Epithelial cell of proximal tubule (primary cell): ENCODE measurements around the gene MOCS1. TPM values are rescaled to one million over a fixed set of nuclear protein-coding genes. Genes with fewer than 3 reads are reported as not detected.

ENCODE experiments used
- DNase-seq: peaks from one replicate; pipeline ENCODE4 v3.0.0-alpha.2; 2011; ENCODE audit warnings: low read depth
- H3K4me3 ChIP-seq: 2 replicates; pipeline ENCODE4 v1.5.1; 2011; ENCODE audit warnings: low read depth, mild to moderate bottlenecking, low read length
- CTCF ChIP-seq: conservative IDR thresholded peaks from 2 replicates; pipeline ENCODE4 v1.5.1; 2012; ENCODE audit warnings: low read depth, mild to moderate bottlenecking, low read length
- total RNA-seq: library from RNA; depleted of rRNA; stranded (reverse); fragments of >200 nt; gene quantifications from 2 replicates; pipeline ENCODE4 v1.2.3, GENCODE V29; 2015

The MOCS1 gene
- total RNA-seq, 1 donor from 2014 or later = 6.5 TPM

- H3K4me3 ChIP-seq = no peak overlapping the region
- DNase-seq = no peak
- TF ChIP-seq CTCF = no peak
Observed at GRCh38 chr6:39950125-39950720, 16.0 kb upstream of the MOCS1 start.

DNA sequence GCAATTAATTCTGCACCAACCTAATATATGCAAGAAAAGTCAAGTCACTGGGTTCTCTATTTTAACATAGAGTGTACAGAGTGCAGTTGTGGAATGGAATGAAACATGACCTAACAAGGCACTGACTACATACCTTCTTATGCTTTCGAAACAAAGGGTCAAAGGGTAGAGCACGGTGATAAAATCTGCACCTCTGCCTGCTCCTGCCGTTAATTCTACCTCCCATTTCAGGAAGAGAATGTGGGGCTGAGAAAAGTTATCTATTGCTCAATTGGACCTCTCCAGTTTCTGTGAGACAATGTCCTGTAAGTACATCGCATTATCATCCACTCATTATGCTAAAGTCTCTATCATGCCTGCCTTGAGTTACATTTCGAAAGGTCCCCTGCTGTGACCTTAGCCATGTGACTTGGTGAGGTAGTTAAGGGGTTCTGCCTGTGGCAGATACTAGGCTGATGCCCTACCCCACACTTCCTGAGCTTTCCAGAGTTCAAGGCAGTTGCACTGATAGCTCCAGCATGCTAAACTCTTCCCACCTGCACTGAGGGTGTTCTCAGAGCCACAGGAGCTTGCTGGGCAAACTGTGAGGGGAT lies 14.0 kb upstream of the MOCS1 start:
- no peak overlapping the region for H3K4me3 ChIP-seq
- DNase-seq = no peak
- no peak for TF ChIP-seq CTCF

GRCh38 chr6:39947611-39948068 lies 13.4 kb upstream of the MOCS1 start:
- DNase-seq = no peak
- no peak overlapping the region for H3K4me3 ChIP-seq
- no peak for TF ChIP-seq CTCF

DNA sequence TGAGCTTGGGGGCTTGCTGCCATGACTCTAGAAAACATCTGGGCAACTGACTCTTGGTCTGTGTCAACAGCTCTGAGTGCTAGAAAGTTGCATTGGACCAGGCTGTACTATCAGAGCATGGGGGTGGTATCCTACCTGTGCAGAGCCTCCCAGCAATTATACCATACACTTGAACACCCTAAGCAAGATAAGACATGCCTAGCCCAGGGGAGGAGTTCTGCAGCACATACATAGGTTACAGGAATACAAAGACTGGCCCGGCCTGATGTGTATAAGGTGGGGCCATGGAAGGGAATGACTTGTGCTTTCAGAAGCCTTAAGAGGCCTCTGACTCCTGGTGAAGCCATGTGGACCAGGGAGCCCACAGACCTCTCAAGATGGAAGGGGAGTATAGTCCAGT lies 11.4 kb upstream of the MOCS1 start:
- H3K4me3 ChIP-seq = no peak overlapping the region
- no peak for DNase-seq
- TF ChIP-seq CTCF = no peak

DNA sequence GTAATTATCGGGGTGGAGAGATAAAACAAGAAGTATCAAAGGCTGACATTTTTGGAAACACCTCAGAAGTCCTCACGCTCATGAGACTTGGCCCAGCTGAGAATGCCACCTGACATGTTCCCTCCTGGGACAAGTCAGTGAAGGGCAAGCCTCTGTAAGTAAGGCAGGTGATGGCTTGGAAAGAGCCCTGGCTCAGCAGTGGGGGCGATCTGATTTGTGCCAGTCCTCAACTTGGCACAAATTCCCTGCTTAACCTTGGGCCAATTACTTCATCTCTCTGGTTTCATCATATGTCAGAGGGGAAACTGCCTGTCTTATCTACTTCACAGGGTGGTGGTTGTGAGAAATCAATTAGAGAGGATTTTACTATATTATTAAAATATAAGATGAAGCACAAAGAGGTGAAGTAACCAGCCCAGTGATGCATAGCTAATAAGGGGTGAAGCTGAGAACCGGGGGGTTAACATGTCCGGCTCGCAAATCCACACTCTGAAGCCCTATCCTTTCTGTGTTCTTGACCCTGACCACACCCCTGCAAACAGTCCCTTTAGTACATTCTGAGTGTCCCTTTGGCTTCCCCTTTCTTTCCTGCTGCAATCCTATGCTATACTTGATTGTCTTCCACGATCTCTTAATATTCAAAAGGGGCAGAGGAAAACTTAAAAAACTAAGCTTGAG lies 8.8 kb upstream of the MOCS1 start:
- no peak for DNase-seq
- H3K4me3 ChIP-seq = no peak overlapping the region
- TF ChIP-seq CTCF = no peak

DNA sequence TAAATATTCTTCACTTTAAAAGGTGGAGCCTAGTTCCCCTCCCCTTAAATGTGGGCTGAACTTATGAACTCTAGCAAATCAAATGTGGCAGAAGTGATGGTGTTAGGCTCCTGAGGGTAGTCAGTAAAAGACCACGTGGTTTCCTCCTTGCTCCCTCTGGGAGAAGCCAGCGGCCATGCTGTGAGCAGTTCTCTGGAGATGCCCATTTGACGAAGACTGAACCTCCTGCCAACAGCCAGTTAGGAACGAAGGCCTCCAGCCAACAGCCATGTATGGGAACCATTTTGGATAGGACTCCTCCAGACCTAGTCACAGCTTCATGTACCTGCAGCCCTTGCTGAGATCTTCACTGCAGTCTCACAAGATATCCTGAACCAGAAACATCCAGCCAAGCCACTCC lies 7.6 kb upstream of the MOCS1 start:
- DNase-seq = no peak
- no peak for TF ChIP-seq CTCF
- H3K4me3 ChIP-seq = no peak overlapping the region
